Neural progenitor cell (in vitro differentiated cells): ENCODE results near the gene TIFAB. TPM values are rescaled to one million over a fixed set of nuclear protein-coding genes. Genes with fewer than 3 reads are reported as not detected.

Experiments
- DNase-seq: peaks from one replicate; pipeline ENCODE4 v3.0.0-alpha.2; 2016; ENCODE audit warnings: low spot score
- H2AFZ ChIP-seq: fragments of 200-600 bp; sonication (generic); replicated peaks from 2 replicates; pipeline ENCODE4 v1.6.1; 2016; ENCODE audit warnings: antibody characterized with exemption
- H3F3A ChIP-seq: fragments of 200-600 bp; sonication (generic); 2 replicates; pipeline ENCODE4 v1.6.1; 2016; ENCODE audit warnings: antibody characterized with exemption, low read depth
- H3K27ac ChIP-seq: fragments of 200-600 bp; sonication (generic); 2 replicates; pipeline ENCODE4 v1.5.1; 2016; ENCODE audit warnings: mild to moderate bottlenecking
- H3K27me3 ChIP-seq: fragments of 200-600 bp; sonication (generic); 2 replicates; pipeline ENCODE4 v1.6.1; 2016; ENCODE audit warnings: mild to moderate bottlenecking, moderate library complexity
- H3K36me3 ChIP-seq: fragments of 200-600 bp; sonication (generic); 2 replicates; pipeline ENCODE4 v1.5.1; 2016
- H3K4me1 ChIP-seq: fragments of 200-600 bp; sonication (generic); 2 replicates; pipeline ENCODE4 v1.6.1; 2016; ENCODE audit warnings: mixed run types
- H3K4me2 ChIP-seq: fragments of 200-600 bp; sonication (generic); 2 replicates; pipeline ENCODE4 v1.6.1; 2016
- H3K4me3 ChIP-seq: fragments of 200-600 bp; sonication (generic); 2 replicates; pipeline ENCODE4 v1.5.1; 2016
- H3K79me2 ChIP-seq: fragments of 200-600 bp; sonication (generic); 2 replicates; pipeline ENCODE4 v1.6.1; 2016; ENCODE audit warnings: low read depth
- H3K9ac ChIP-seq: fragments of 200-600 bp; sonication (generic); 2 replicates; pipeline ENCODE4 v1.6.1; 2016
- H3K9me3 ChIP-seq: fragments of 200-600 bp; sonication (generic); 2 replicates; pipeline ENCODE4 v1.5.1; 2016; ENCODE audit warnings: low read depth
- H4K20me1 ChIP-seq: fragments of 200-600 bp; sonication (generic); 2 replicates; pipeline ENCODE4 v1.6.1; 2016; ENCODE audit warnings: low read depth
- H3K27ac Mint-ChIP-seq: 3 replicates; pipeline ENCODE4 v1.8.0; 2021; ENCODE audit warnings: mixed read lengths
- H3K27me3 Mint-ChIP-seq: 2 replicates; pipeline ENCODE4 v1.8.0; 2022; ENCODE audit warnings: low read depth, mild to moderate bottlenecking, inconsistent platforms, moderate library complexity, mixed read lengths; ENCODE audit not compliant: insufficient read depth
- H3K36me3 Mint-ChIP-seq: 3 replicates; pipeline ENCODE4 v1.8.0; 2021; ENCODE audit warnings: mixed read lengths
- H3K4me1 Mint-ChIP-seq: 3 replicates; pipeline ENCODE4 v1.8.0; 2021; ENCODE audit warnings: mixed read lengths
- H3K4me3 Mint-ChIP-seq: 3 replicates; pipeline ENCODE4 v1.8.0; 2021; ENCODE audit warnings: mild to moderate bottlenecking, moderate library complexity, mixed read lengths
- H3K9me3 Mint-ChIP-seq: 3 replicates; pipeline ENCODE4 v1.8.0; 2020; ENCODE audit warnings: mixed read lengths
- CTCF ChIP-seq: fragments of 200-600 bp; sonication (generic); IDR thresholded peaks from 2 replicates; pipeline ENCODE4 v1.5.1; 2017; ENCODE audit warnings: antibody characterized with exemption, mild to moderate bottlenecking
- EZH2 ChIP-seq: fragments of 200-600 bp; sonication (generic); IDR thresholded peaks from 2 replicates; pipeline ENCODE4 v1.6.1; 2017; ENCODE audit warnings: antibody characterized with exemption, mild to moderate bottlenecking, moderate library complexity
- EZH2phosphoT487 ChIP-seq: fragments of 200-600 bp; sonication (generic); IDR thresholded peaks from 2 replicates; pipeline ENCODE4 v1.6.1; 2017; ENCODE audit warnings: antibody characterized with exemption
- total RNA-seq: library from RNA; depleted of rRNA; stranded (reverse); fragments of >200 nt; gene quantifications from 2 replicates; pipeline ENCODE4 v1.2.3, GENCODE V29; 2015; ENCODE audit warnings: low replicate concordance

TIFAB gene
- total RNA-seq, 1 donor from 2014 or later = not detected

- no peak for DNase-seq
- TF ChIP-seq EZH2 = no peak
- TF ChIP-seq EZH2phosphoT487 = no peak
- TF ChIP-seq CTCF = no peak
- H3F3A ChIP-seq = no peaks in the 10 kb centered on the region
- no peak overlapping the region for H3K9ac ChIP-seq
- no peaks in the 10 kb centered on the region for H3K36me3 ChIP-seq
- H3K4me1 ChIP-seq = peaks cover 6% of the 10 kb centered on the region
- peaks cover 100% of the 10 kb centered on the region for H3K27me3 ChIP-seq
- no peak overlapping the region for H3K4me2 ChIP-seq
- H3K79me2 ChIP-seq = no peaks in the 10 kb centered on the region
- no peaks in the 10 kb centered on the region for H3K36me3 Mint-ChIP-seq
- no peak overlapping the region for H3K27ac ChIP-seq
- no peak overlapping the region for H3K4me3 ChIP-seq
- peaks cover 47% of the 10 kb centered on the region for H3K27me3 Mint-ChIP-seq
- no peaks in the 10 kb centered on the region for H3K9me3 ChIP-seq
- peaks cover 2% of the 10 kb centered on the region for H3K9me3 Mint-ChIP-seq
- no peak overlapping the region for H3K27ac Mint-ChIP-seq
- no peak overlapping the region for H2AFZ ChIP-seq
- H3K4me1 Mint-ChIP-seq = peaks cover 18% of the 10 kb centered on the region
- H4K20me1 ChIP-seq = peaks cover 50% of the 10 kb centered on the region
- H3K4me3 Mint-ChIP-seq = no peak overlapping the region
These were observed 16.4 kb upstream of the TIFAB start for GRCh38 chr5:135468541-135468940.

DNA sequence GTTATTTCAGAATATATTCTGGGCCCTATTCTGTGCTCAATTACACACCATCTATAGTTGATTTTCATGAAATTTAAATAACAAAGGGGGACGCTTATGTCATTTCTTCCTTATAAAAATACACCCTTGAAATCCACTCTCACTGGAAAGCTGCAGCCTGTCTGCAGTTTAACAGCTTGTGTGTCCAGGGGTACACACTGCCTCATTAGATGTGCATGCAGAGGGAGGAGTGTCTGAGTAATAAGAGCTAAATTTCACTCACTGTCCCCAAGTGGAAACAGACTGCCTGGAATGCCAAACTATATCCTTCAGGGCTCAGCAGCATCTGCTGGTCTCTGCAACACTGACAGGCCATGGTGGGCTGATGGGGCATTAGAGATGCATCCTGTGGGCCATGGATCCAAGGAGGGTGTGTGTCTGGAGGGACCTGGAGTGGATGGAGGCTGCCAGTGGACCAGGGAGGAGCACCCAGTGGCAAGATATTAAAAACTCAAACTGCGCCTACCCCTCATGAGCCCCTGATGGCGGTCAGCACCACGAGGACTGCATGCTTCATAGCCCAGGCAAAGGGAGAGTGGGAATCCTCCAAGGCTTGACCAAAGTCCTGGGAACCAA lies 15.8 kb upstream of the TIFAB start:
- no peaks in the 10 kb centered on the region for H3K79me2 ChIP-seq
- H3K9ac ChIP-seq = no peak overlapping the region
- Mint-ChIP-seq H3K27me3 (peaks cover 50% of the 10 kb centered on the region), H3K36me3 (no peaks in the 10 kb centered on the region), H3K9me3 (peaks cover 2% of the 10 kb centered on the region), H3K4me3 (no peak overlapping the region), H3K27ac (no peak overlapping the region), H3K4me1 (peaks cover 18% of the 10 kb centered on the region)
- no peaks in the 10 kb centered on the region for H3K9me3 ChIP-seq
- H2AFZ ChIP-seq = no peak overlapping the region
- DNase-seq = no peak
- no peak overlapping the region for H3K4me3 ChIP-seq
- H3K27ac ChIP-seq = no peak overlapping the region
- H3K27me3 ChIP-seq = peaks cover 100% of the 10 kb centered on the region
- H3F3A ChIP-seq = no peaks in the 10 kb centered on the region
- TF ChIP-seq CTCF (no peak), EZH2 (no peak), EZH2phosphoT487 (no peak)
- no peak overlapping the region for H3K4me2 ChIP-seq
- H4K20me1 ChIP-seq = peaks cover 49% of the 10 kb centered on the region
- H3K4me1 ChIP-seq = peaks cover 6% of the 10 kb centered on the region
- H3K36me3 ChIP-seq = no peaks in the 10 kb centered on the region

DNA sequence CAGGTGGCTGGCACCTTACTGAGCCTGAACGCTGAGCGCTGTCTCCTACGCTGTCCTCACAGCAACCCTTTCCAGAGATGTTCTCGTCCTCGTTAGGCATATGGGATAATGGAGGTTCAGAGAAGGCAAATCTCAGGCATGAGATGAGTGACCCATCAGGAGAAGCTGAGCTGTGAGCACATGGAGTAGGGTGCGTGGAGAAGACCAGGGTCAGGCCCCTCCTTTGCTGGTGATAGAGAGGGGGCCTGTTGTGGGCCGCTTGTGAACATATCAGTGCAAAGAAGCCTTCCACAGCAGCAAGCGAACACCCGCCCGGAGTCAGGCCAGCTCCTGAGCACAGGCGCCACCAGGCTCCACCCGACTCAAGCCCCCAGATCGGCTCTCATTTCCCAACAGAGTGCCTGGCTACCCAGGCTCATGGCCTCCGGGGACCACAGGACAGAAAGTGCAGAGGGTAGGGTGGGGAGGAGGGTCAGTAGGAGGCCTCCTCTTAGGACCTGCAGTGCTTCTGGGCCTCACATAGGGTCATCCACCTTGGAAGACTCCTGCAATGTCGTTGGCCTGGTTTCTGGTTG lies 15.0 kb upstream of the TIFAB start:
- no peaks in the 10 kb centered on the region for H3K36me3 ChIP-seq
- TF ChIP-seq EZH2 (no peak), EZH2phosphoT487 (no peak), CTCF (no peak)
- H3K9ac ChIP-seq = no peak overlapping the region
- peaks cover 6% of the 10 kb centered on the region for H3K4me1 ChIP-seq
- no peaks in the 10 kb centered on the region for H3K9me3 ChIP-seq
- peaks cover 2% of the 10 kb centered on the region for H3K9me3 Mint-ChIP-seq
- DNase-seq = no peak
- no peak overlapping the region for H2AFZ ChIP-seq
- H4K20me1 ChIP-seq = peaks cover 46% of the 10 kb centered on the region
- H3K4me3 ChIP-seq = peak overlapping the region; percentile 32
- H3K27me3 ChIP-seq = peaks cover 100% of the 10 kb centered on the region
- peak overlapping the region; percentile 72 for H3K4me2 ChIP-seq
- no peak overlapping the region for H3K4me3 Mint-ChIP-seq
- H3F3A ChIP-seq = no peaks in the 10 kb centered on the region
- H3K27ac ChIP-seq = no peak overlapping the region
- peaks cover 21% of the 10 kb centered on the region for H3K4me1 Mint-ChIP-seq
- peaks cover 51% of the 10 kb centered on the region for H3K27me3 Mint-ChIP-seq
- no peaks in the 10 kb centered on the region for H3K36me3 Mint-ChIP-seq
- H3K79me2 ChIP-seq = no peaks in the 10 kb centered on the region
- no peak overlapping the region for H3K27ac Mint-ChIP-seq
